CD14-positive monocyte (primary cell): ENCODE results near the gene MTRF1. TPM values are rescaled to one million over a fixed set of nuclear protein-coding genes. Genes with fewer than 3 reads are reported as not detected.

Experiments used
- DNase-seq, 3 donors: peaks; one replicate each; pipeline ENCODE4 v3.0.0-alpha.2; 2011 to 2022
- H2AFZ ChIP-seq: 2 replicates; pipeline ENCODE4 v1.6.0; 2012; ENCODE audit warnings: mild to moderate bottlenecking, low read depth, low read length, inconsistent platforms; ENCODE audit not compliant: insufficient read depth, poor library complexity, severe bottlenecking
- H3K27ac ChIP-seq, 2 donors: 1 replicate in 1 of 2; 2 replicates in 1 of 2; pipeline ENCODE4 v1.5.1; 2012 to 2013; ENCODE audit warnings: low read length in 2 of 2, control low read depth in 1 of 2, inconsistent platforms in 1 of 2, low read depth in 1 of 2, mild to moderate bottlenecking in 1 of 2
- H3K27me3 ChIP-seq, 2 donors: one replicate each; pipeline versions ENCODE4 v1.6.0 to v1.6.1; 2011 to 2013; ENCODE audit warnings: low read length in 2 of 2; ENCODE audit not compliant: control insufficient read depth in 2 of 2, insufficient read depth in 2 of 2
- H3K36me3 ChIP-seq, 2 donors: replicated peaks in 1 of 2; 1 replicate in 1 of 2; 2 replicates in 1 of 2; pipeline versions ENCODE4 v1.5.1 to v1.6.1; 2012 to 2013; ENCODE audit warnings: low read length in 2 of 2, control low read depth in 1 of 2, inconsistent platforms in 1 of 2, mild to moderate bottlenecking in 1 of 2; ENCODE audit not compliant: insufficient read depth in 2 of 2, control insufficient read depth in 1 of 2
- H3K4me1 ChIP-seq, 2 donors: 1 replicate in 1 of 2; 2 replicates in 1 of 2; pipeline versions ENCODE4 v1.5.1 to v1.6.1; 2012 to 2013; ENCODE audit warnings: low read length in 2 of 2, control low read depth in 1 of 2, inconsistent platforms in 1 of 2, mild to moderate bottlenecking in 1 of 2, moderate library complexity in 1 of 2; ENCODE audit not compliant: insufficient read depth in 2 of 2, control insufficient read depth in 1 of 2
- H3K4me2 ChIP-seq: replicated peaks from 2 replicates; pipeline ENCODE3; 2012; ENCODE audit warnings: low read length, moderate library complexity, mild to moderate bottlenecking; ENCODE audit not compliant: poor library complexity, severe bottlenecking; ENCODE audit errors: extremely low read depth
- H3K4me3 ChIP-seq, 3 experiments: fragments of 200-600 bp in 1 of 3; sonication (generic) in 1 of 3; replicated peaks in 1 of 3; 1 replicate in 2 of 3; 2 replicates in 1 of 3; pipeline ENCODE4 v1.5.1; 2011 to 2013; ENCODE audit warnings: low read length in 3 of 3, mild to moderate bottlenecking in 3 of 3, control low read depth in 2 of 3, low read depth in 2 of 3, inconsistent platforms in 1 of 3, moderate library complexity in 1 of 3
- H3K79me2 ChIP-seq: 2 replicates; pipeline ENCODE4 v1.6.0; 2012; ENCODE audit warnings: mild to moderate bottlenecking, control low read depth, inconsistent platforms, low read length, moderate library complexity; ENCODE audit not compliant: insufficient read depth
- H3K9ac ChIP-seq: 2 replicates; pipeline ENCODE4 v1.6.0; 2017; ENCODE audit warnings: low read length, mild to moderate bottlenecking; ENCODE audit not compliant: insufficient read depth, poor library complexity, severe bottlenecking
- H3K9me3 ChIP-seq, 2 donors: replicated peaks in 1 of 2; 1 replicate in 1 of 2; 2 replicates in 1 of 2; pipeline versions ENCODE4 v1.5.1 to v1.6.1; 2012 to 2013; ENCODE audit warnings: low read length in 2 of 2, control low read depth in 1 of 2; ENCODE audit not compliant: control insufficient read depth in 1 of 2, insufficient read depth in 1 of 2
- H4K20me1 ChIP-seq: 2 replicates; pipeline ENCODE4 v1.6.0; 2012; ENCODE audit warnings: mild to moderate bottlenecking, low read length, control low read depth, moderate library complexity; ENCODE audit not compliant: insufficient read depth
- H3K27ac Mint-ChIP-seq, 7 donors: one replicate each; pipeline ENCODE4 v1.8.0; 2020; ENCODE audit warnings: mild to moderate bottlenecking in 7 of 7, mixed read lengths in 7 of 7, moderate library complexity in 6 of 7, inconsistent platforms in 2 of 7
- H3K27me3 Mint-ChIP-seq, 3 donors: one replicate each; pipeline ENCODE4 v1.8.0; 2021 to 2022; ENCODE audit warnings: low read depth in 3 of 3, mild to moderate bottlenecking in 3 of 3, mixed read lengths in 3 of 3, moderate library complexity in 3 of 3, inconsistent platforms in 1 of 3
- H3K36me3 Mint-ChIP-seq, 2 donors: one replicate each; pipeline ENCODE4 v1.8.0; 2020; ENCODE audit warnings: mixed read lengths in 2 of 2, inconsistent platforms in 1 of 2, mild to moderate bottlenecking in 1 of 2
- H3K4me1 Mint-ChIP-seq: one replicate; pipeline ENCODE4 v1.8.0; 2020; ENCODE audit warnings: mild to moderate bottlenecking, mixed read lengths
- H3K4me3 Mint-ChIP-seq, 2 donors: one replicate each; pipeline ENCODE4 v1.8.0; 2020; ENCODE audit warnings: mild to moderate bottlenecking in 2 of 2, mixed read lengths in 2 of 2, moderate library complexity in 1 of 2
- H3K9me3 Mint-ChIP-seq, 7 donors: one replicate each; pipeline ENCODE4 v1.8.0; 2020 to 2022; ENCODE audit warnings: mixed read lengths in 7 of 7, mild to moderate bottlenecking in 6 of 7, moderate library complexity in 6 of 7, inconsistent platforms in 2 of 7
- CTCF ChIP-seq: fragments of 200-600 bp; IDR thresholded peaks from one replicate; pipeline ENCODE4 v1.8.0; 2022; ENCODE audit warnings: antibody characterized with exemption, mild to moderate bottlenecking
- WGBS: methylation state at CpG from one replicate; pipeline ENCODE4 v1.1.5; 2013; ENCODE audit warnings: missing lambda C conversion rate; ENCODE audit not compliant: insufficient coverage; 5-methylcytosine and 5-hydroxymethylcytosine counted together
- intact Hi-C, 2 donors: fragments of 100-400 bp; cut with micrococcal nuclease; formaldehyde crosslinking; loops; one replicate each; pipeline versions ENCODE4 v1.15.0 to v1.15.1; 2023
- polyA plus RNA-seq, 3 donors: library from polyadenylated mRNA; depleted of rRNA in 1 of 3; unstranded in 2 of 3; stranded (reverse) in 1 of 3; fragments of 300-500 nt in 2 of 3; fragments of >200 nt in 1 of 3; fragmentation: Illumina TruSeq in 2 of 3; gene quantifications; 1 replicate in 2 of 3; 2 replicates in 1 of 3; pipeline ENCODE4 v1.2.3, GENCODE V29; 2012 to 2021

Gene MTRF1
- polyA plus RNA-seq, 3 donors = 4.0 to 17.2 (median 6.0) TPM

GRCh38 chr13:41200126-41200525 lies 63.2 kb downstream of the MTRF1 start:
- Histone ChIP-seq H4K20me1 (no peaks in the 10 kb centered on the region), H3K36me3 (no peaks in the 10 kb centered on the region), H3K9ac (no peak overlapping the region), H3K27ac (no peak overlapping the region), H3K4me2 (no peak overlapping the region), H3K9me3 (no peaks in the 10 kb centered on the region), H3K4me1 (no peaks in the 10 kb centered on the region), H3K79me2 (no peaks in the 10 kb centered on the region), H3K4me3 (no peak overlapping the region), H2AFZ (peak overlapping the region; percentile 9), H3K27me3 (no peaks in the 10 kb centered on the region)
- WGBS = 100% methylated on average over 2 of the region's 4 CpGs
- intact Hi-C loops = no loop called here
- Mint-ChIP-seq H3K4me1 (peaks cover 5% of the 10 kb centered on the region), H3K4me3 (no peak overlapping the region), H3K9me3 (peaks cover 0 to 8% (median 0%) of the 10 kb centered on the region in 7 donors), H3K36me3 (no peaks in the 10 kb centered on the region), H3K27me3 (peaks cover 2 to 3% (median 2%) of the 10 kb centered on the region in 3 donors), H3K27ac (no peak overlapping the region)
- no peak for DNase-seq
- no peak for TF ChIP-seq CTCF

- no peak overlapping the region for H3K27ac ChIP-seq
- H3K4me2 ChIP-seq = no peak overlapping the region
- H3K36me3 ChIP-seq = no peaks in the 10 kb centered on the region
- Mint-ChIP-seq H3K27ac (no peak overlapping the region), H3K9me3 (peaks cover 0 to 8% (median 0%) of the 10 kb centered on the region in 7 donors), H3K4me3 (no peak overlapping the region), H3K27me3 (peaks cover 2 to 3% (median 2%) of the 10 kb centered on the region in 3 donors), H3K36me3 (no peaks in the 10 kb centered on the region), H3K4me1 (peaks cover 8% of the 10 kb centered on the region)
- H3K79me2 ChIP-seq = no peaks in the 10 kb centered on the region
- peak overlapping the region; percentile 9 for H2AFZ ChIP-seq
- no peak for DNase-seq
- H3K9ac ChIP-seq = no peak overlapping the region
- no CpG with 5 or more reads among the region's 2 CpGs for WGBS
- H3K4me3 ChIP-seq = no peak overlapping the region
- no peak for TF ChIP-seq CTCF
- H3K27me3 ChIP-seq = no peaks in the 10 kb centered on the region
- no peaks in the 10 kb centered on the region for H3K9me3 ChIP-seq
- H4K20me1 ChIP-seq = no peaks in the 10 kb centered on the region
- intact Hi-C loops = loop anchor here in 1 of 2 donors (10.0 kb wide), 1 partner anchor 65 kb away; the partner anchor contains the start of gene MTRF1
- peaks cover 0 to 2% of the 10 kb centered on the region in 2 donors for H3K4me1 ChIP-seq
Measured at GRCh38 chr13:41199526-41199925, 63.9 kb downstream of the MTRF1 start.
